ENCODE results near the gene GPA33.

DNA sequence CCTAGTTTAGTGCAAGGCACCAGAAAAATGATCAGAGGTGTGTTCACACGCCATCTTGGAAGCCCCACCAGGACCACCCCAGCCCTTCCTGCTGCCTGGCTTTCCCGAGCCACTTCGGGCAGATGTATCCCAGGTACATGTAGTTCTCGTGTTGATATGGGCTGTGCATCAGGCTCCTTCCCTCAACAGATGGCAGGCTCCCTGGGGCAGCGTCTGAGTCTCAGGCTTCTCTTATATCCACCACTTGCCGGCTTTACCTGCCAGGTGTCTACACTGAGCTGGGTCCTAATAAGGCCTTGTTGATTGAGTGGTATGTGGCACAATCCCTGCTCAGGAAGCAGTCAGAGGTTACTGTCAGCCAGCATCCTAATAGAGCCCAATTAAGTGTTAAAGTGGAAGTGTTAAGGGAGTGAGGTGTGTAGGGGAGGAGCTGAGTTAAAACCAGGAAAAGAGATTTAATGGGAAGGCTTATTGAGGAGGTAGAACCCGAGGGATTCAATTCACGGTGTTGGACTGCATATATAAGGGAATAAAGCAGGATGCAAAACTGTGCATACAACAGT lies 8.5 kb downstream of the GPA33 start:
- TF ChIP-seq, protein P1, sequence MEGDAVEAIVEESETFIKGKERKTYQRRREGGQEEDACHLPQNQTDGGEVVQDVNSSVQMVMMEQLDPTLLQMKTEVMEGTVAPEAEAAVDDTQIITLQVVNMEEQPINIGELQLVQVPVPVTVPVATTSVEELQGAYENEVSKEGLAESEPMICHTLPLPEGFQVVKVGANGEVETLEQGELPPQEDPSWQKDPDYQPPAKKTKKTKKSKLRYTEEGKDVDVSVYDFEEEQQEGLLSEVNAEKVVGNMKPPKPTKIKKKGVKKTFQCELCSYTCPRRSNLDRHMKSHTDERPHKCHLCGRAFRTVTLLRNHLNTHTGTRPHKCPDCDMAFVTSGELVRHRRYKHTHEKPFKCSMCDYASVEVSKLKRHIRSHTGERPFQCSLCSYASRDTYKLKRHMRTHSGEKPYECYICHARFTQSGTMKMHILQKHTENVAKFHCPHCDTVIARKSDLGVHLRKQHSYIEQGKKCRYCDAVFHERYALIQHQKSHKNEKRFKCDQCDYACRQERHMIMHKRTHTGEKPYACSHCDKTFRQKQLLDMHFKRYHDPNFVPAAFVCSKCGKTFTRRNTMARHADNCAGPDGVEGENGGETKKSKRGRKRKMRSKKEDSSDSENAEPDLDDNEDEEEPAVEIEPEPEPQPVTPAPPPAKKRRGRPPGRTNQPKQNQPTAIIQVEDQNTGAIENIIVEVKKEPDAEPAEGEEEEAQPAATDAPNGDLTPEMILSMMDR (IDR thresholded peaks at IDR 0.05): no peak
- TF ChIP-seq POLR2AphosphoS5 (IDR thresholded peaks at IDR 0.05) (no peak), POLR2A (IDR thresholded peaks at IDR 0.05) (no peak)
